GM19455 (cell line): ENCODE results near the gene GRID1.

Experiments
- ATAC-seq: cut with Tn5 transposase; IDR thresholded peaks from one replicate; pipeline ENCODE4 v1.9.1; 2021; ENCODE audit not compliant: unreplicated experiment

GRID1 gene

DNA sequence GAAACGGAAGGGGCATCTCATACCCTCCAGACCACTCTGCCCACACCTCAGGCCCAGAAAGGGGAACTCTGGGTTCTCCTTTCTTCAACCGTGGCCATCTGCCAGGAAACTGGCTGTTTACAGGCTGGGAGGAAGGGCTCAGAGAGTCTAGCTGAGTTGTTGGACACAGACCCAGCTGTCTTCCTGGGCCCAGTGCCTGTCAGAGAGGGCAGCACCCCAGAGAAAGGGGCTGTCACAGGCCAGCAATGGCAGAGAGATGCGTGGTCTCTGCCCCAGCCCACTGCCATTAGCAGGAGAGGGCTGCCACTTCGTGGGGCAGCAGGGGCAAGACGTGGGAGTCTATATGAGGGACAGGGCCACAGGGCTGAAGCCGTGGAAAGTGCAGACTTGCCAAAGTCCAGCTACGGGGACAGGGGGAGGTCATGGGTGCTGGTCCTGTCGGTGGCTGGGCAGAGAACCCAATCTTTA, 11.0 kb downstream of the GRID1 start:
- no peak for ATAC-seq

DNA sequence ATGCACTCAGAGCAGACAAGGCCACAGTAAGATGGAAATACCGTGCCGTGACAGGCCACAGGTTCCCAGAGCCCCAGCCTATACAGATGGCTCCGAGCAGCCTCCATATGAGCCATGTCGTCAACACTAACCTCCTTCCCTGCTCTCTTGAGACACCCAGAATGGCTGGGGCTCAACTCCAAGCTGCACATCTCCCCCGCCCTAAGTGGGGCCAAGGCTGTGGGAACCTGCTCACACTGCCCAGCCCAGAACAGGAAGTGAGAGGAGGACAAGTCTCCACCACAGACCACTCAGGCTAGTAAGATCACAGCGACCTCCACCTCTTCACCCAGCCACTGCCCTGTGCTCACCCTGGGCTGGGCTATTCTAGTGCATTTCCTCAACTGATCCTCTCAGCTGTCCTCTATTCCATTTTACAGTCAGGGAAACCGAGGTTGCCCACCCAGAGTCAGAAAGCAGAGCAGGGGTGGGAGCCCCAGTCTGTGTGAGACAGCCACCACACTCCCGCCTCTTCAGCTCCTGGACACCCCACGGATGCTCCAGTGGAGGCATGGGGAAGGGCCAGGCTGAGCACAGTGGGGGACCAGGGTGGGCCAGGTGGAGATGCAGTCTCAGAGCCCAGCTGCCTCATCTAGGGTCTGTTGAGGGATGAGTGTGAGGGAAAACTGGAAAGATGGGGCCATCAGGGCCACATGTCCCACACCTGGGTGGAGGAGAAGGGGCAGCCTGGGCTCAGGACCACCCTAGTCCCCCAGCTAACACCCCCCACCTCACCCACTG, 11.6 kb downstream of the GRID1 start:
- no peak for ATAC-seq

DNA sequence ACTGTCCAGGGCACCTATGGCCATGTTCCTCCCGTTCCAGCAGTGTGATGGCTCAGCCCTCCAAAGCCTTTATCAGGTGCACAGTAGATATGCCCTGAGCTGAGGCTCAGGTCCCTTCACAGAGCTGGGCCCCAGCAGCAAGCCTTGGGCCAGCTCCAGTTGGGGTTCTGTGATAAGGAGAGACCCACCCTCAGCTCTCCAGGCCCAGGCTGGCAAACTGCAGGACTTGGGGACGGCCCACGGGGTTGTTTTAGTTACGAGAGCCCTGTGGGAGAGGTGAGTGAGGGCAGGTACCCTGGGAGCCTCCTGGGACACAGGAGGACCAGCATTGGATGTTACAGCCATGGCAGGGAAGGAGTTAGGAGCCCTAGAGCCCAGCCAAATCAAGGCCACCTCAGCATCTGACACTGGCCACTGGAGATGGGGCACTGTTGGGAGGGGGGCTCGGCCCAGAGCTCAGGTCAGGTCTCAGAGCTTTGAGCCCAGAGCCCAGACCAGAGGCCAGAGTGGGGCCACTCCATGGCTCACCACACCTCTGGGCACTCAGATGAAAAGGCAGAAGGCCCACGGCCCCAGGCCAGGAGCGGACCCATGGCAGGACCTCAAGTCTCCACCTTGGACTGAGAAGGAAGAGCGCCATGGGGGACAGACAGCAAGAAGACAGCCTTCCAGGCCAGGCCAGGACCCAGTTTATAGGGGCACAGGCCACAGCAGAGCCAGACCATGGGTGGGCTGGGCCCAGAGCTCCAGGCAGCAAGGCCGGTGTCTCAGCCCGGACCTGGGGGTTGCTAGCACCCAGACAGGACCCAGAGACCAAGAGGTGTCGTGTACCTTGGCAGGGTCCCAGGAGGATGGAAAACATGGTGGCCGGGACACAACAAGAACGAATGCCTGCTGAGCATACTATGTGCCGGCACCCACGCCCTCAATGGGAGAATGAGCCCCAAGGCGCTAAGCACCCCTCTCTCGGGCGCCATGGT, 12.8 kb downstream of the GRID1 start:
- no peak for ATAC-seq

GRCh38 chr10:86350897-86351296, 15.7 kb downstream of the GRID1 start:
- no peak for ATAC-seq

- ATAC-seq: no peak
These were observed 16.5 kb downstream of the GRID1 start for GRCh38 chr10:86349940-86350630.

DNA sequence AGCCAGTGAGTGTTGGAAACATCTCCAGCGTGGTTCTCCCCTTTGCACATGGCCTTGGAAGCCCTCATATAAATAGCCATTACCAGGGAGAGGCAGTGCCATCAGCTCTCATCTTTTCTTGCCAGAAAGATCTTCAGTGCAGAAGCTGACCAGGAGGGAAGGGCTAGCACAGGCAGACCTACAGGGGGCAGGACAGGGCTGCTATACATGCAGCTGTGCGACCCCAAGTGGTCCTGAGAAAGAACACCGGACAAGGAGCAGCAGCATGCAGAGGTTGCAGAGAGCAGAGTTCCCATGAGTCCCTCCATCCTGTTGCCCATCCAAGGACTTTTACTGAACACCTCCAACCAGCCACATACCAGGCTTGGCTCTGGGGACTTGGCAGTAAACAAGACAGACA, 17.1 kb downstream of the GRID1 start:
- no peak for ATAC-seq

- no peak for ATAC-seq
These were observed 18.0 kb downstream of the GRID1 start for GRCh38 chr10:86348321-86349210.

DNA sequence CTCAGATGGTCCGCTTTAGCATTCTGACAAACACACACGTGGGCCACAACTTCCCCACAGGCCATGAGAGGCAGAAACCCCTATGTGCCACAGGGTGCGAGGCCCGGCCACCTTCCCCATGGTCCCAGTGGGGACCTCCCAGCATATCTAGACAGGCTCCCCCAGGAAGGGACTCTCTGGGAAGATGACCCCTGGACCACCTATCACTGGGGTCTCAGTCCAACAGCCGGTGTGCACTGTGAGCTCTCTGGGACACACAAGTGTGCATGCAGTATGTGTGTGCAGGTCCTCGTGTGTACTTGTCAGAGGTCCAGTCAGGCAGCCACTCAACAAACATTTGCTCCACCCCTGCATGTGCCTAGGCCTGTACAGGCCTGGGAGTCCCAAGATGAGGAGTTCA, 18.7 kb downstream of the GRID1 start:
- no peak for ATAC-seq

DNA sequence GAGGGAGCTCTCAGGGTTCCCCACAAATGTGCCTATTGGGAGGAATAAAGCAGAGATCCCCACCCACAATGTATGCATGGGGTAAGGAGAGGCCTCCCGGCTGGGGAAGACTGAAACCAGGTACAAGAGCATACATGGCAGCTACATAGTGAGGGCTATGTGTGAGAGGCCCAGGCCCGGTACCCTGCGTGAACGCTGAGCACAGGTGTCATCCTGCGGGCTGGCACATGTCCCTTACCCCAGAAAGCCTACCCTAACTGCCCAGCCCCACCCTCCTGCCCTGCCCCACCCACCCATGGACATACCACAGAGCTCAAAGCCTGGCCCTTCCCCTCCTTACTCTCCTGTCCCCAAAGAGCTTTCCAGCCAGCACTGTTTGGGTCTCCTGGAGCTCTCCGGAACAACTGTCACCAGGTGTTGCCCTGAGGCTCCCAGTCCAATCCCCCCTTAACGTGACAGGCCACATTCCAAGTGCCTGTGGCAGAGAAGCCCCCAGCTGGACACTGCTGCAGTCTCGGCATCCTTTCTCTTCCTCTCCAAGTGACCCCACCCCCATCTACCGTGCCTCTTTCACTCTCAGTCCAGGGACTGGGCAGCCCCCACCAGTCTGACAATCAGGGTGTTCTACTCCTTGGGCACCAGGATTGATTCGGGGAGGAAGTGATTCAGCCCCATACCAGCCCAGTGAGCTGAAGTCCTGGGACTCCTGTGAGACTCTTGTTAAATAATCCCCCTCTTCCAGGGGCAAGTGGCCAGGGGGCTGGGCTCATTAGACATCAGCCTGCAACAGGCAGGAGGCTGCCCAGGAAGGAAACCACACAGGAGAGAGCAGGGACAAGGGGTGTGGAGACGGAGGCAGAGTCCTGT, 19.6 kb downstream of the GRID1 start:
- ATAC-seq: no peak

DNA sequence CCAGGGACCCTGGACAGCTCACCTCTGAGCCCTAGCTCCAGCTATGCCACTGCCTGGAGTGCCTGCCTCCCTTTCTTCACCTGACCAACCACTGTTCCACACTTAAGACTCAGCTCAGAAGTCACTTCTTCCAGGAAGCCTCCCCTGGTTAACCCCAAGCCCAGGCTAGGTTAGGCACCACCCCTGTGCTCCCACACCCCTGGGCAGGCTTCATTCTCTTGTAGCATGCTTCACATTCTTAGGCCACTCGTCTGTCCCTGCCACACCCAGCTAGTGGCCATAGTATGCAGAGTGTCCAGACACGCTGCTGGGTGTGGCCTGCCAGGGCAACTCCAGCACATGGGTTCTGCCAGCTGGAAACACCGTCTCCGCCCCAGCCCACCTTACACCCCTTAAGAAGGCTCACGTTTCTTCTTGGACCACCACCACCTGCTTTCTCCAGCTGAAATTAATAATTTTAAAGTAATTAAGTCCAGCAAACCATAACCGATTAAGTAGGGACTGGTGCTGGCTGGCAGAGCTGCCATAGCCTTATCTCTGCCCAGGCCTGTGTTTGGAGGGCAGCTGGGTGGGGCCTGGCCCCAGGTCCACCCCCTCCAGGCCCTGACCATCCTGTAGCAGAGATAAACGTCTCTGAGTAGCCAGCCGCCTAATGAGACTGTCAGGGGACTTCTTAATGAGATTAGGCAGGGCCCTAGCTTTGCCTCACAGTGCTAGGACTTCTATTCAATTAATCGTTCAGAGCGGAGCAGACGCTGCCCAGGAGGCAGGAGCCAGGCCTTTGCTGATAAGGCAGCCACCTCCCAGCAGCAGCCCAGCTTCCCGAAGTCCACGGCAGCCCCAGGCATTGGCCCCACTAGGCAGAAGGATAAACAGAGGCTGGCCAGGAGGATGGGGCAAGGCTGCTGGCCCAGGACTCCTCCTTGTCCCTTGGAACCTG, 20.5 kb downstream of the GRID1 start:
- no peak for ATAC-seq

DNA sequence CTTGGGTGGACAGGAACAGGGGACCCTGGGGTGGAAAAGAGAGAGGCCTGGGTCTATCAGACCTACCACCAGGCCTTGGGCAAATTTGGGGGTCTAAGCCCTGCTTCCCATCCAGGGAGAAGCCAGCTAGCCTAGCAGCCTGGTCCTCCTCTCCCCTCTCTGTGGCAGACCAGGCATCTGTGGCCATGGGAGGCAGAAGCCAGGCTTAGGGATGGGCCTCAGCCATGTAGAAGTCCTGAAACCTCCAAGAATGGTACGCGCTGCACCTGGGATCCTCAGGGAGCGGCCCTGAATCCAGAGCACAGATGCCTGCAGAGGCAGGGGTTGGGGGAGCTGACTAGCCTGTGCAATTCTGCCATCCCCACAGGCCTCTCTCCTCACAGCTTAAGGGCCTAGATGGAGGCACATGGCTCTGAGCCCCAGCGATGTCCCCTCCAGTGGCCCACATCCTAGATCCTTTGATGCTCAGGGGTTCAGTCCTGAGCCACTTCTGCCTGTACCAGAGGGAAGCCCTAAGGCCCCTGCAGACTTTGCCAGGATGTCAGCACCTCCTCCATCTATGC, 21.2 kb downstream of the GRID1 start:
- no peak for ATAC-seq

- ATAC-seq: no peak
These were observed 21.9 kb downstream of the GRID1 start for GRCh38 chr10:86344714-86345161.

DNA sequence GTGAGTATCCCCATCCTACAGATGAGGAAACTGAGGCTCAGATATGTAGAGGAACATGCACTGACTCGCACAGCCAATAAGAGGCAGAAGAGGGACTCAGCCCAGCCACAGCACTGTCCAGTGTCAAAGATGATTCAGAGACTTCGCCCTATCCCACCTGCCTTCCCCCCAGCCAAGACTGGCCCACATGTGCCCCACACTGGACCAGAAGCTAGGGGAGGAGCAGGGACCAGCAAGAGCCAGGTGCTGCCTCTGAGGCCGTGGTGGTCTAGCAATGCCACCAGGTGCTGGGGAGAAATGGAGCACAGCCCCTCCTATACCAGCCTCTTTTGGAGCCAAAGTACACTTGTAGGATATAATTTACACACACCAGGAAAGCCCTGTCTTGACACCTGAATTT, 22.3 kb downstream of the GRID1 start:
- no peak for ATAC-seq

GRCh38 chr10:86343761-86344160, 22.8 kb downstream of the GRID1 start:
- no peak for ATAC-seq

DNA sequence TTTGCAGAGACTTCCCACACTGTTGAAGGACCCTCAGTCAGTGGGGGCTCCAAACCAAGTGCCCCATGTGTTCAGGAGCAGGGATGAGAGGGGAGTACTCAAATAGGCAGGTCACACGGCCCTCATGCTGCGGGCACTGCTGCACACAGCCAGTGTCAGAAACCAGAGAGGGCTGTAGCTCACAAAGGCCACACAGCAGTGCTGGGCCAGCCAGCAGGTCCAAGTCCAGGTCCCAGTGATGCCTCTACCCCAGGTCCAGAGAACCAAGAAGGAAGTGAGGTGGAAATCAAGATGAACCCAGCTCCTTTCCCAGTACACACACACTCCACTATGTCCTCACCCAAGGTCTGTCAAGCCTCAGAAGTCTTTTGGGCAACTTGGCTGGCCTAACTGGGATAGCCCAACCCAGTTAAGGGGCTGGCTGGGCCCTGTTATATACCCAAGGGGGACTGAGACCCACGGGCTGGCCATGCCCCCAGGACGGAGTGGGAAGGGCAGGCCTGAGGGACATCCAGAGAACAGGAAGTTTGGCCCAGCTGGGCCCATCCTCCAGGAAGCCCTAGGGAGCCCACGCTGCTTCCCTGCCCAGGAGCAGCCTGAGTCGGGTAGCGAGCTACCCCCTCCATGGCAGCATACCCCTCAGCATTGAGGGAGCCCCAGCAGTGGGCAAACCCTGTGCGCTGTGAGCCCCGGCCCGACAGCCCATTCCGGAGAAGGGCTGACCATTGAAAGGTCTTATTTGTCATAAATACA, 24.3 kb downstream of the GRID1 start:
- ATAC-seq: no peak

- no peak for ATAC-seq
These were observed 25.2 kb downstream of the GRID1 start for GRCh38 chr10:86341361-86341811.

DNA sequence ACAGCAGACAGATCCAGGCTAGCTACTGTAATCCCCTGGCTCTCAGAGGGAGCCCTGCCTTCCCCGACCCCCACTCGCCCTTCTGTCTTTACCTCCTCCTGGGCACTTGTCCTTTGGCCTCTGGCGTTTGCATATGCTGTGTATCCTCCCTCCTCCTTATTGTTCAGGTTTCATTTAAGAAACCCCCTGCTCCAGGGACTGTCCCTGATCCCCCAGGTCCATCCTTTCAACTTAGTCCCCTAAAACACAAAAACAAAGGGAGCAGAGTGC, 25.7 kb downstream of the GRID1 start:
- ATAC-seq: no peak
